ENCODE results near the gene FERMT1. TPM values are rescaled to one million over a fixed set of nuclear protein-coding genes. Genes with fewer than 3 reads are reported as not detected.

The FERMT1 gene
- total RNA-seq, 1 experiment from 2014 or later = 1.3 TPM

- intact Hi-C loops (cut with micrococcal nuclease; ENCODE audit: unreplicated experiment) = no loop called here
- no peak overlapping the region for H3K4me3 ChIP-seq (ENCODE audit: low read depth, low read length, poor library complexity, severe bottlenecking)
- BruUV-seq (replicated peaks) = no TSS peak
- H3K9me3 ChIP-seq (ENCODE audit: low read depth, low read length, poor library complexity, severe bottlenecking) = no peaks in the 10 kb centered on the region
- no peak for DNase-seq (ENCODE audit: low spot score)
- no peaks in the 10 kb centered on the region for H3K27me3 ChIP-seq (replicated peaks; ENCODE audit: insufficient read depth, low read depth, low read length, poor library complexity)
- CTCF ChIA-PET = no interaction called here
- H3K36me3 ChIP-seq (ENCODE audit: insufficient read depth, low read length, poor library complexity, severe bottlenecking) = no peaks in the 10 kb centered on the region
- H3K4me1 ChIP-seq (ENCODE audit: insufficient read depth, low read length, poor library complexity, severe bottlenecking) = no peaks in the 10 kb centered on the region
- H3K27ac ChIP-seq (ENCODE audit: low read depth, low read length, poor library complexity, severe bottlenecking) = no peak overlapping the region
- TF ChIP-seq CTCF (conservative IDR thresholded peaks at IDR 0.05; ENCODE audit: low read depth, low read length) (no peak), EZH2 (IDR thresholded peaks at IDR 0.05; ENCODE audit: borderline replicate concordance, low read depth, low read length, poor library complexity, severe bottlenecking) (no peak)
- POLR2A ChIA-PET (ENCODE audit: low non-redundant PET) = no interaction called here
Observed at GRCh38 chr20:6061544-6061943, 61.3 kb downstream of the FERMT1 start.

- ChIA-PET CTCF (no interaction called here), POLR2A (ENCODE audit: low non-redundant PET) (no interaction called here)
- no TSS peak for BruUV-seq (replicated peaks)
- intact Hi-C loops (cut with micrococcal nuclease; ENCODE audit: unreplicated experiment) = no loop called here
- Histone ChIP-seq H3K4me1 (ENCODE audit: insufficient read depth, low read length, poor library complexity, severe bottlenecking) (no peaks in the 10 kb centered on the region), H3K9me3 (ENCODE audit: low read depth, low read length, poor library complexity, severe bottlenecking) (no peaks in the 10 kb centered on the region), H3K27me3 (replicated peaks; ENCODE audit: insufficient read depth, low read depth, low read length, poor library complexity) (no peaks in the 10 kb centered on the region), H3K36me3 (ENCODE audit: insufficient read depth, low read length, poor library complexity, severe bottlenecking) (no peaks in the 10 kb centered on the region), H3K27ac (ENCODE audit: low read depth, low read length, poor library complexity, severe bottlenecking) (no peak overlapping the region), H3K4me3 (ENCODE audit: low read depth, low read length, poor library complexity, severe bottlenecking) (no peak overlapping the region)
- TF ChIP-seq EZH2 (IDR thresholded peaks at IDR 0.05; ENCODE audit: borderline replicate concordance, low read depth, low read length, poor library complexity, severe bottlenecking) = no peak
- no peak for TF ChIP-seq CTCF (conservative IDR thresholded peaks at IDR 0.05; ENCODE audit: low read depth, low read length)
- DNase-seq (ENCODE audit: low spot score) = no peak
Observed at GRCh38 chr20:6060213-6060612, 62.6 kb downstream of the FERMT1 start.

- Histone ChIP-seq H3K27me3 (replicated peaks; ENCODE audit: insufficient read depth, low read depth, low read length, poor library complexity) (no peaks in the 10 kb centered on the region), H3K4me3 (ENCODE audit: low read depth, low read length, poor library complexity, severe bottlenecking) (no peak overlapping the region), H3K36me3 (ENCODE audit: insufficient read depth, low read length, poor library complexity, severe bottlenecking) (no peaks in the 10 kb centered on the region), H3K4me1 (ENCODE audit: insufficient read depth, low read length, poor library complexity, severe bottlenecking) (no peaks in the 10 kb centered on the region), H3K9me3 (ENCODE audit: low read depth, low read length, poor library complexity, severe bottlenecking) (no peaks in the 10 kb centered on the region), H3K27ac (ENCODE audit: low read depth, low read length, poor library complexity, severe bottlenecking) (no peak overlapping the region)
- no TSS peak for BruUV-seq (replicated peaks)
- POLR2A ChIA-PET (ENCODE audit: low non-redundant PET) = no interaction called here
- no peak for DNase-seq (ENCODE audit: low spot score)
- CTCF ChIA-PET = no interaction called here
- TF ChIP-seq CTCF (conservative IDR thresholded peaks at IDR 0.05; ENCODE audit: low read depth, low read length) (no peak), EZH2 (IDR thresholded peaks at IDR 0.05; ENCODE audit: borderline replicate concordance, low read depth, low read length, poor library complexity, severe bottlenecking) (no peak)
- intact Hi-C loops (cut with micrococcal nuclease; ENCODE audit: unreplicated experiment) = no loop called here
Observed at GRCh38 chr20:6058684-6059295, 64.0 kb downstream of the FERMT1 start.

All from A673 (cell line).